NCI-H345 treated with DMSO at 0.1 percent for 48 hours (cell line): ENCODE data around the gene BTNL3.
"Not testable (repeated sequence)": the region's sequence is repeated elsewhere in the genome, so short reads cannot be mapped to it uniquely, and the experiment has no call there.

Experiments
- DNase-seq: peaks from one replicate; lab custom pipeline; 2025; ENCODE audit not compliant: unreplicated experiment; lab: John Stamatoyannopoulos, UW

Gene BTNL3, protein sequence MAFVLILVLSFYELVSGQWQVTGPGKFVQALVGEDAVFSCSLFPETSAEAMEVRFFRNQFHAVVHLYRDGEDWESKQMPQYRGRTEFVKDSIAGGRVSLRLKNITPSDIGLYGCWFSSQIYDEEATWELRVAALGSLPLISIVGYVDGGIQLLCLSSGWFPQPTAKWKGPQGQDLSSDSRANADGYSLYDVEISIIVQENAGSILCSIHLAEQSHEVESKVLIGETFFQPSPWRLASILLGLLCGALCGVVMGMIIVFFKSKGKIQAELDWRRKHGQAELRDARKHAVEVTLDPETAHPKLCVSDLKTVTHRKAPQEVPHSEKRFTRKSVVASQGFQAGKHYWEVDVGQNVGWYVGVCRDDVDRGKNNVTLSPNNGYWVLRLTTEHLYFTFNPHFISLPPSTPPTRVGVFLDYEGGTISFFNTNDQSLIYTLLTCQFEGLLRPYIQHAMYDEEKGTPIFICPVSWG

DNA sequence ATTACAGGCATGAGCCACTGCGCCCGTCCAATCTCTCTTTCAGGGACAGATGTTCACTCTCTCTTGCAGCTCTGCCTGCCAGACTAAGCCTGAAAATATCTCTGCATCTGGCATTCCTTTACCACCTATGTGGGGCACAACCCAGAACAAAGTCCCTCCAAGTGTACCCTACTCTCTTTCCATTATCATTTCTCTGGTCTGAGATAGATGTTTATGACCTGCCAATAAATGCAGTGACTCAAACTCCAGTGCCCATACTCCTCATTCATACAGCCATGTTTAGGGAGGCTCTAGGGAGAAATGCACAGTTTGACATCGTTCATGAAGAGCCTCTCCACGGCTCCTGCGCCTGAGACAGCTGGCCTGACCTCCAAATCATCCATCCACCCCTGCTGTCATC, at the start of gene BTNL3:
TSS of gene BTNL3 (plus strand) at position 255 of the 400 bp plus-strand sequence. CDS start 183 bp downstream, outside the sequence.
- DNase-seq, result peak; percentile 35

DNA sequence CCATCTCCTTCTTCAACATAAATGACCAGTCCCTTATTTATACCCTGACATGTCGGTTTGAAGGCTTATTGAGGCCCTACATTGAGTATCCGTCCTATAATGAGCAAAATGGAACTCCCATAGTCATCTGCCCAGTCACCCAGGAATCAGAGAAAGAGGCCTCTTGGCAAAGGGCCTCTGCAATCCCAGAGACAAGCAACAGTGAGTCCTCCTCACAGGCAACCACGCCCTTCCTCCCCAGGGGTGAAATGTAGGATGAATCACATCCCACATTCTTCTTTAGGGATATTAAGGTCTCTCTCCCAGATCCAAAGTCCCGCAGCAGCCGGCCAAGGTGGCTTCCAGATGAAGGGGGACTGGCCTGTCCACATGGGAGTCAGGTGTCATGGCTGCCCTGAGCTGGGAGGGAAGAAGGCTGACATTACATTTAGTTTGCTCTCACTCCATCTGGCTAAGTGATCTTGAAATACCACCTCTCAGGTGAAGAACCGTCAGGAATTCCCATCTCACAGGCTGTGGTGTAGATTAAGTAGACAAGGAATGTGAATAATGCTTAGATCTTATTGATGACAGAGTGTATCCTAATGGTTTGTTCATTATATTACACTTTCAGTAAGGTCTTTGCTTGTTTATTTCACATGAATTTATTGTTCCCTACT, 38.2 kb upstream of the BTNL3 start:
- no peak for DNase-seq

DNA sequence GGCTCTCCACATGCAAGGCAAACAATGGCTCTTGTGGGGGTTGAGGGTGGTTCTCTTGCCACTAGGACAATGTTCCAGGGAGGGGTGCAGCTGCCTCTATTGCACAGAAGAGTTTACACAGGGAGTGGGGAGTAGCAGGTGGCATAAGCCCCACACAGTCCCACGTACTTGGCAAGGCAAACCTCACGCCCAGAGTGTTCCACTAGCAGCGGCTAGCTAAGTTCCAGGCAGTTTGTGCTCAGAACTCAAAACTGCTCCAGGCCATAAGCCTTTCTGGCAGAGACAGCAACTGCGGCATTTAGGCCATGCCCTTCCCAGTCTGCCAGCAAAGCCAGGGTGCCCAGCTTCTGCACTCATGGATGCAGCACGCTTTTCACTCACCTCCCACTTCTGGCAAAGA, 29.0 kb upstream of the BTNL3 start:
- DNase-seq, result no peak

DNA sequence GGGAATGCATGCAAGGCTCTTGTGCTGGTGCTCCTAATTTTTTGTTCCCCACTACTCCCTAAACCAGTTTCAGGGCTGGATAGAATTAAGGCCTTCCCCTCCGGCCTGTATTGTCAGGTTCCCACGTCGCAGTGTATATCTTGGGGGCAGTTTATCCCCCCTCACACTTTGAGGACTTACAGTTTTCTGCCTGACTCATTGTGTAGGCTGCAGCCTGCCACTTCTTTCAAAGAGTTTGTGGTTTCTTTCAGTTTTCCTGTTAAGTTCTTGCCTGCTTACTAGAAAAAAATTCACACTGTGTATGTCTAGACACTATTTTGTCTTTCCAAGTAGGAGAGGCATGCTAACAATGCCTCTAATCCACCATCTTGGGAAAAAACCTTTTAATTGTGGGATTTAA, 28.4 kb upstream of the BTNL3 start:
- DNase-seq, result no peak

DNA sequence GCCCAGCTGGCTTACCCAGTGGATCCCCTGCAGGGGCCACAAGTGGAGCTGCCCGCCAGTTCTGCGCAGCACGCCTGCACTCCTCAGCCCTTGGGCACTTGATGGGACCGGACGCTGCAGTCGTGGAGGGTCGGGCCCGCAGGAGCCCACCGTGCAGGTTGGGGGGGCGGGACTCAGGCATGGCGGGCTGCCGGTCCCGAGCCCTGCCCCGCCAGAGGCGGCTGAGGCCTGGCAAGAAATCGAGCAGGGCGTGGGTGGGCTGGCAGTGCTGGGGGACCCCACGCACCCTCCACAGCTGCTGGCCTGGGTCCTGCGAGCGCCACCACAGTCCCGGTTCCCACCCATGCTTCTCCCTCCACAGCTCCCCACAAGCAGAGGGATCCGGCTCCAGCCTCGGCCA, 19.2 kb upstream of the BTNL3 start:
- no peak for DNase-seq

DNA sequence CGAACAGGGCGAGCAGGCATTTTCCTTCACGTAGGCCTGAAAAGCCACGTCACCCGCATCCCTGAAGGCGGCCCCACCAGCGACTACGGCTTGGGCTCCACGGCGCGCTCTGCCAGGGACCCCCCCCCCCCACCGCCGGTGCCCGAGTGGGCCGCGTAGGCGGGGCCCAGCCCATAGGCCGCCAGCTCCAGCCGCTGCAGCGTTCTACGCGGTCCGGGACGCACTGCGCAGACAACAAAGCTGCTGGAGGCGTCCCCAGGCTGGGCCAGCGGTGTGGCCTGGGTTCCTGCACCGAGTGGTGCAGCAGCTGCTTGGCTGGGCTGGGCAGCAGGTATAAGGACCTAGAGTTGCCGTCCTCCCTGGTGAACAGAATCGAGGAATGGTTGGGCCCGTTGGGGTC, 18.3 kb upstream of the BTNL3 start:
- DNase-seq, result no peak

DNA sequence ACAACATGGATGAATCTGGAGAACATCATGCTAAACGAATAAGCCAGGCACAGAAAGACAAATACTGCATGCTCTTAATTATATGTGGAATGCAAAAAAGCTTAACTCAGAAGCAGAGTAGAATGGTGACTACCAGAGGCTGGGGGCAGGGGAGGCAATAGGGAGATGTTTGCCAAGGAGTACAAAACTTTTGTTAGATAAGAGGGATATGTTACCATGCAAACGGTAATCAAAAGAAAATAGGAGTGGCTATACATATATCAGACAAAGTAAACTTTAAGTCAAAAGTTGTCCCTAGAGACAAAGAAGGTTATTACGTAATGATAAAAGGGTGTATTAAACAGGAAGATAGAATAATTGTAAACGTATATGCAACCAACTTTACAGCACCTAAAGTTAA, 17.8 kb upstream of the BTNL3 start:
- no peak for DNase-seq

DNA sequence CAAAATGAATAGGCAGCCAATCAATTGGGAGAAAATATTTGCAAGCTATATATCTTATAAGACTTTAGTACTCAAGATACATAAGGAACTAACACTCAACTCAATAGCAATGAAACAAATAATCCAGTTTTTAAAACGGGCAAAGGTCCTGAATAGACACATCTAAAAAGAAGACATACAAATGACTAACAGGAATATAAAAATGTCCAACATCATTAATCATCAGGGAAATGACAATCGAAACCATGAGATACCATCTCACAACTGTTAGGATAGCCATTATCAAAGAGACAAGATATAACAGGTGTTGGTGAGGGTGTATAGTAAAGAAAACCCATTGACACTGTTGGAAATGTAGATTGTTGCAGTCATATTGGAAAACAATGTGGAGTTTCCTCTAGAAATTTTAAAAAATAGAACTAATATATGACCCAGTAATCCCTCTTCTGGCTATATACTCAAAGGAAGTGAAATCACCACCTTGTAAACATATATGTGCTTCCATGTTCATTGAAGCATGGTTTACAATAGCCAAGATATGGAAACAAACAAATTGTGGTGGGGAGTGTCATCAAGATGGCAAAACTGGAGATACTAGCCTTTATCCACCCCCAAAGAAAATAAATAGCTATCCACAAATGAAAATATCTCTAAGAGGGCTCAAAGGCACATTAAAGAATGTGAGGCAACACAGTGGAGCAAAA, 13.9 kb upstream of the BTNL3 start:
- no peak for DNase-seq

DNA sequence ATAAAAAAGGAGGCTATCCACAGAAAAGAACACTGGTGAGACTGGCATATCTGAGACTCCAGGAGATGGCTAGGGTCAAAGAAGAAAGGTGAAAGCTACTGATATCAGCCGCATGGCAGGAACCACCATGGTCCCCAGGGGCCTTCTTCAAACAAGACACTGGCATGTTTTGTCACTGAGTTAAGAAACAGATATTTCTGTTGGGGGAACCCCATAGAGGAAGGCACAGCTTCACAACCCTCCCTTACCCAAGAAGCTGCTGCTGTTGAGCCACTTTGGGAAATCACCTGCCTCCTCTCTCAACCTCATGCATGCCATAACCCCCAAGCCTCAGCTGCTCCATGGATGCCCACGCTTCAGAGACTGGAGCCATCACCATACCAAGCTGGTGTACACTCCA, 13.3 kb upstream of the BTNL3 start:
- DNase-seq, result no peak

DNA sequence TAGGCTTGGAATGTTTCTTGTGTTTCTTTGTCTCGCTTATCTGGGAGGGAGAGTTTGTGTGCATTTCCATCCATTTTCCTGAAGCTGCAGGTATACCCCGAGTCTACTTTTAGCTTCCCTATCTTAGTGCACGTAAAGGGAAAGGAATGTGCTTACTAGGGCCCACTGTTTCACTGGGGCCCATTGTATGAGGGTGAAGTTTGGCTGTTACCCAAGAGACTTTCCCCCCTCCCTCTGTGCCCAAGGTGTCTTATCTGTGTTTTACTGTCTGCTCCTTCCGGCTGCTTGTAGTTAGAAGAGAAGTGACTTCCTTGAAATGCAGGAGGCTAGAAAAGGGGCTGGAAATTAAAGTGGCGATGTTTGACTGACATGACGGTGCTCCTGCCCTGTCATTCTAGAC, 12.1 kb upstream of the BTNL3 start:
- DNase-seq, result no peak

DNA sequence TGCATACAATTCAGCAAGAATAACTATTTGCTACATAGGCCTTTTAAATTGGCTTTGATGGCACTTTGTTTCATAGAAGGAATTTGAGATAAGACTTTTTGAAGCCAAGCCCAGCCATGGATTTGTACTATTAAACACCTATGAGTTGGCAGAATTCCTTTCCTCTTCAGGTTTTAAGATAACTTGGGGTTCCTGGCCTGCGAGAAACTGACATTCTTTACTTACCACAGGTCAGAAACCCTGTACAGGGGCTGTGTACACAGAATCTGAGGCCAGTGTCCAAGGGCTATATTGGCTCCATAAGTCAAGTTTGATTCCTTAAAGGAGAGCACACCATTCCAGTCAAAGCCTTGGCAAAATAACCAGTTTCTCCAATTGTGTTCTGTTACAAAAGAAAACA, 10.8 kb upstream of the BTNL3 start:
- DNase-seq, result no peak

DNA sequence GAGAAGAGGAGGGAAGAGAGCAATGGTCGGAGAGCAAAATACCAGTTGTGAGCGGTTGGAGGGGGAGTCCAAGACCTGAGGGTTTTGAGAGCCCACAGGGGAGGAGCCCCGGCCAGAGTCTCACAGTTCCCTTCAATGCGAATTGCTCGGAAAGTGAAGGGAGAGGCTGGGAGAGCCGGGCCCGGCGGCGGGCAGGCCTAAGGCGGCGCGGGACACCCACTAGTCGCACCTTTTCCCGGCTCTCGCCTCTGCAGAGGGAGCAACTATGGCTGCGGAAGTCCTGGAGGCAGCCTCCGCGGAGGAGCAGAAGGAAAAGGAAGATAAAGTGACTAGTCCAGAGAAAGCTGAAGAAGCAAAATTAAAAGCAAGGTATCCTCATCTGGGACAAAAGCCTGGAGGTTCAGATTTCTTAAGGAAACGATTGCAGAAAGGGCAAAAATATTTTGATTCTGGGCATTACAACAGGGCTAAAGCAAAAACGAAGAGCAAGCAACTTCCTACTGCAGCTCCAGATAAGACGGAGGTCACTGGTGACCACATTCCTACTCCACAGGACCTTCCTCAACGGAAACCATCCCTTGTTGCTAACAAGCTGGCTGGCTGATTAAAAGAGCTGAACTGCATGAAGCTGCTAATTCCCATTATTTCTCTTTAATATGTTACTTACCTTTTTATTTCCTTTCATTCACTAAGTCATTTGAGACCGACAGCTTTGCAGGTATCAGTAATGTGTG, 6.5 kb upstream of the BTNL3 start:
- no peak for DNase-seq

DNA sequence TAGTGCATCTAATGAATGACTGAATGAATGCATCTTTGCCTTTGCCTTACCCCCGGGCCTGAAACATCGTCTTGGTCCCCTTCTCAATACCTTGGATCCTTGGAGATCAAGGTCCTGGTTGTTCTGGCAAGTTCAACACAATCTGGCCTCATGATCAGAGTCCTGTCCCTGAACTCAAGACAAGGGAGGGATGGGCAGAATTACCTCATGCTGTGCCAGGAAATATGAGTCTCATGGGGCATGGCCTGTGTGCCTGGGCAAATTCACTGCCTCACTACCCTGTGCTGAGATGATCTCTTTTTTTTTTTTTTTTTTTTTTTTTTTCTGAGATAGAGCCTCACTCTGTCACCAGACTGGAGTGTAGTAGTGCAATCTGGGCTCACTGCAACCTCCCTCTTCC, 630 bp upstream of the BTNL3 start:
- no peak for DNase-seq

DNA sequence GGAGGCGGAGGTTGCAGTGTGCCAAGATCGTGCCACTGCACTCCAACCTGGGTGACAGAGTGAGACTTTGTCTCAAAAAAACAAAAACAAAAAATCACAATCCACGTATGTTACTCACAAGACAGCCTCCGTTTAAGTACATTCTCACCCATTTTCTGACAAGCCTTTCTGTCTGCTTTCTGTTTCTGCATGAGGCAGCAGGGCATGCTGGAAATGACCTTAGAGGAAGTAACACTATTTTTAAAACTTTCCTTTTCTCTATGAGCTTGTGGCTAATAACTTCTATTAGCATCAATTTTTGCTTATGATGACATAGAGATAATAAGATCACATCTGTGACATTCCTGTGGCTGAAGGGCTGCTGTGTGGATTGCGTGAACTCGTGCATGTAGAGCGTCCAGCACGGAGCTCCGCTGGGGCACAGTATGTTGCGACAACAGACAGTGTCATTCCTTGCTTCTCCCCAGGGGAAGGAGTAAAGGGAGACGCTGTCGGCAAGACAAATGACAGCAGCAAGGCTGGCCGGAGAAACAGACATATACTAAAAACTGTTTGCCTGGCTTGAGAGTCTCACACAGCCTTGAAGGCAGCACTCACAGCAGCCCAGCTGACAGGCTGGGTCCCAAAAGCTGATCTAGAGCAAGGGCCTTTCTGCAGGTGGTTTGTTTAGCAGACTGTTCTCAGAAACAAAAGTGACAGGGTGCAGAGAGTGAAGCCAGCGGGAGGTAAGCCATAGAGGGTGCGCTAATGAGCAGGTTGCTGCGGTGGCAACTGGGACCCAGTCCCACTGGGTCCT, 1.6 kb downstream of the BTNL3 start:
- DNase-seq, result no peak

DNA sequence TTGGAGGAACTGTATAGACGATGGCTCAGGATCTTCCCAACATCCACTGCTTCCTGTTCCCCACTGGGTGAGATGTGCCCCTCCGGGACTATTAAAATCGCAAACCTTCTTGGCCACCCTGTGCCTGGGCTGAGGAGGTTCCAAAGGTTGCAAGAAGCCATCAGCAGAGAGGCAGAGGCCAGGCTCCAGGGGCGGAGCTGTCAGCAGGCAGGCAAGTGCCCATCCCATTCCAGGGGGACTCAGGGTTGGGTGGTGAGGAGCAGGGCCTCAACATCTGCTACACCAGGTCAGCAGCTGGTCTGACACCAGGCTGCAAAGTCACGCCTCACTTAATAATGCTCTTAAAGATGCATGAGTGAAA, 2.2 kb downstream of the BTNL3 start:
- no peak for DNase-seq

DNA sequence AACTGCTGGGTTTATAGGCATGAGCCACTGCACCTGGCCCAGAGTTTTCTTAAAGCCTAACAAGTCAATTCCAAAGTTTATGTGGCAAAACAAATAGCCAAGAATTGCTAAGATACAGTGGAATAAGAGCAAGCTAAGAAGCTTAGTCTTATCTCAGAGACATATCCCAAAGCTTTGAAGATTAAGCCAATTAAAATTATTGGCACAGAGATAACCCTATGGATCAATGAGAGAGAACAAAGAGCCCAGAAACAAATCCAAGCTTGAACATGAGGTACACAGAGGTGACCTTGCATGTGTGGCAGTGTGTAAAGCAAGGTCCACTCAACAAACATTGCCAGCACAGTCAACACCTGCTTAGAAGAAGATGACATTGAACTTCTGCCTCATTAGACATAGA, 13.3 kb downstream of the BTNL3 start:
- no peak for DNase-seq

DNA sequence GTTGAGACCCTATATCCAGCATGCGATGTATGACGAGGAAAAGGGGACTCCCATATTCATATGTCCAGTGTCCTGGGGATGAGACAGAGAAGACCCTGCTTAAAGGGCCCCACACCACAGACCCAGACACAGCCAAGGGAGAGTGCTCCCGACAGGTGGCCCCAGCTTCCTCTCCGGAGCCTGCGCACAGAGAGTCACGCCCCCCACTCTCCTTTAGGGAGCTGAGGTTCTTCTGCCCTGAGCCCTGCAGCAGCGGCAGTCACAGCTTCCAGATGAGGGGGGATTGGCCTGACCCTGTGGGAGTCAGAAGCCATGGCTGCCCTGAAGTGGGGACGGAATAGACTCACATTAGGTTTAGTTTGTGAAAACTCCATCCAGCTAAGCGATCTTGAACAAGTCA, 17.1 kb downstream of the BTNL3 start:
- no peak for DNase-seq

DNA sequence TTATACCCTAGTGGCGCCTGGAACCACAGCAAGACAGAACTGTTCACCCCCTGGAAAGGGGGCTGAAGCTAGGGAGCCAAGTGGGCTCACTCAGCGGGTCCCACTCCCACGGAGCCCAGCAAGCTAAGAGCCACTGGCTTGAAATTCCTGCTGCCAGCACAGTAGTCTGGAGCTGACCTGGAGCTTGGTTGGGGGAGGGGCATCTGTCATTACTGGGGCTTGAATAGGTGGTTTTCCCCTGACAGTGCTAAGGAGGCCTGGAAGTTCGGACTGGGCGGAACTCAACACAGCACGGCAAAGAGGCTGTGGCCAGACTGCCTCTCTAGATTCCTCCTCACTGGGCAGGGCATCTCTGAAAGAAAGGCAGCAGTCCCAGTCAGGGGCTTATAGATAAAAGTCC, 19.5 kb downstream of the BTNL3 start:
- DNase-seq, result no peak

DNA sequence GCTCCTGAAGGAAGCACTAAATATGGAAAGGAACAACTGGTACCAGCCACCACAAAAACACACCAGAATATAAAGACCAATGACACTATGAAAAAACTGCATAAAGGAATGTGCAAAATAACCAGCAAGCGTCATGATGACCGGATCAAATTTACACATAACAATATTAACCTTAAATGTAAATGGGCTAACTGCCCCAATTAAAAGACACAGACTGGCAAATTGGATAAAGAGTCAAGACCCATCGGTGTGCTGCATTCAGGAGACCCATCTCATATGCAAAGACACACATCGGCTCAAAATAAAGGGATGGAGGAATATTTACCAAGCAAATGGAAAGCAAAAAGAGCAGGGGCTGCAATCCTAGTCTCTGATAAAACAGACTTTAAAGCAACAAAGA, 21.4 kb downstream of the BTNL3 start:
- DNase-seq, result not testable (repeated sequence)

DNA sequence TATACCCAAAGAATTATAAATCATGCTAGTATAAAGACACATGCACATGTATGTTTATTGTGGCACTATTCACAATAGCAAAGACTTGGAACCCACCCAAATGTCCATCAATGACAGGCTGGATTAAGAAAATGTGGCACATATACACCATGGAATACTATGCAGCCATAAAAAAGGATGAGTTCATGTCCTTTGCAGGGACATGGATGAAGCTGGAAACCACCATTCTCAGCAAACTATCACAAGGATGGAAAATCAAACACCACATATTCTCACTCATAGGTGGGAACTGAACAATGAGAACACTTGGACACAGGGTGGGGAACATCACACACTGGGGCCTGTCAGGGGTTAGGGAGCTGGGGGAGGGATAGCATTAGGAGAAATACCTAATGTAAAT, 26.0 kb downstream of the BTNL3 start:
- not testable (repeated sequence) for DNase-seq

DNA sequence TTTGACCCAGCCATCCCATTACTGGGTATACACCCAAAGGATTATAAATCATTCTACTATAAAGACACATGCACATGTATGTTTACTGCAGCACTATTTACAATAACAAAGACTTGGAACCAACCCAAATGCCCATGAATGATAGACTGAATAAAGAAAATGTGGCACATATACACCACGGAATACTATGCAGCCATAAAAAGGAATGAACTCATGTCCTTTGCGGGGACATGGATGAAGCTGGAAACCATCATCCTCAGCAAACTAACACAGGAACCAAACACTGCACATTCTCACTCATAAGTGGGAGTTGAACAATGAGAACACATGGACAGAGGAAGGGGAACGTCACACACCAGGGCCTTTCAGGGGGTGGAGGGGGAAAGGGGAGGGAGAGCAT, 28.8 kb downstream of the BTNL3 start:
- DNase-seq, result not testable (repeated sequence)
